Sigmoid colon (tissue), 7 donors: ENCODE results near the gene EPHB1. TPM values are rescaled to one million over a fixed set of nuclear protein-coding genes. Genes with fewer than 3 reads are reported as not detected.

ENCODE experiments used
- DNase-seq: peaks from one replicate; pipeline ENCODE4 v3.0.0-alpha.2; 2019
- H3K27ac ChIP-seq, 4 donors: fragments of 200-600 bp; sonication (generic); one replicate each; pipeline ENCODE4 v1.5.1; 2016 to 2019; ENCODE audit warnings: mild to moderate bottlenecking in 1 of 4
- H3K27me3 ChIP-seq, 3 donors: fragments of 200-600 bp; sonication (generic); one replicate each; pipeline ENCODE4 v1.5.1; 2019; ENCODE audit warnings: mild to moderate bottlenecking in 1 of 3
- H3K36me3 ChIP-seq, 4 donors: fragments of 200-600 bp; sonication (generic); one replicate each; pipeline ENCODE4 v1.5.1; 2016 to 2019
- H3K4me1 ChIP-seq, 4 donors: fragments of 200-600 bp; sonication (generic); one replicate each; pipeline ENCODE4 v1.5.1; 2017 to 2019
- H3K4me3 ChIP-seq, 4 donors: fragments of 200-600 bp; sonication (generic); one replicate each; pipeline ENCODE4 v1.5.1; 2017 to 2019; ENCODE audit warnings: mild to moderate bottlenecking in 2 of 4, moderate library complexity in 1 of 4
- H3K9me3 ChIP-seq, 4 donors: fragments of 200-600 bp in 3 of 4; sonication (generic) in 3 of 4; one replicate each; pipeline versions ENCODE4 v1.5.1 to v1.6.1; 2013 to 2019
- EP300 ChIP-seq, 4 donors: sonication (generic); formaldehyde crosslinking; IDR thresholded peaks; one replicate each; pipeline ENCODE4 v1.6.1; 2017; ENCODE audit warnings: antibody characterized with exemption in 4 of 4
- POLR2A ChIP-seq, 2 donors: fragments of 450-650 bp; IDR thresholded peaks; one replicate each; pipeline ENCODE4 v1.6.1; 2016; ENCODE audit warnings: antibody characterized with exemption in 2 of 2, mild to moderate bottlenecking in 2 of 2, moderate library complexity in 2 of 2
- POLR2AphosphoS5 ChIP-seq, 4 donors: sonication (generic); formaldehyde crosslinking; IDR thresholded peaks; one replicate each; pipeline ENCODE4 v1.6.1; 2017; ENCODE audit warnings: antibody characterized with exemption in 4 of 4
- WGBS, 2 donors: extraction: QIAGEN DNeasy Blood & Tissue Kit; methylation state at CpG; one replicate each; pipeline ENCODE4 v1.1.7; 2013; 5-methylcytosine and 5-hydroxymethylcytosine counted together
- intact Hi-C: fragments of 100-400 bp; cut with DNase I; formaldehyde crosslinking; loops from one replicate; pipeline ENCODE4 v1.15.1; 2023
- polyA plus RNA-seq, 3 donors: library from polyadenylated mRNA; stranded (reverse); fragments of 200-250 nt; gene quantifications; one replicate each; pipeline ENCODE4 v1.2.3, GENCODE V29; 2013
- small RNA-seq, 3 donors: library from RNA; depleted of rRNA; stranded (forward); fragments of <200 nt; gene quantifications; one replicate each; pipeline ENCODE3, GENCODE V24; 2016
- total RNA-seq, 4 donors: library from RNA; depleted of rRNA; stranded (reverse); fragments of >200 nt; gene quantifications; one replicate each; pipeline ENCODE4 v1.1.0, GENCODE V29; 2016
- TF ChIP-seq, protein P1 (sequence below), 4 experiments: fragments of 450-650 bp in 3 of 4; fragments of 200-600 bp in 1 of 4; IDR thresholded peaks; one replicate each; pipeline ENCODE4 v1.5.1; 2016 to 2019; ENCODE audit warnings: antibody characterized with exemption in 4 of 4, mild to moderate bottlenecking in 3 of 4, moderate library complexity in 2 of 4
- donor health status: healthy with polysubstance abuse.
- donor health status: Bipolar disorder and iron deficiency.
- donor health status: healthy.

The EPHB1 gene
- total and polyA plus RNA-seq, 7 donors = 0.29 to 17.3 (median 3.6) TPM; not detected in 2

DNA sequence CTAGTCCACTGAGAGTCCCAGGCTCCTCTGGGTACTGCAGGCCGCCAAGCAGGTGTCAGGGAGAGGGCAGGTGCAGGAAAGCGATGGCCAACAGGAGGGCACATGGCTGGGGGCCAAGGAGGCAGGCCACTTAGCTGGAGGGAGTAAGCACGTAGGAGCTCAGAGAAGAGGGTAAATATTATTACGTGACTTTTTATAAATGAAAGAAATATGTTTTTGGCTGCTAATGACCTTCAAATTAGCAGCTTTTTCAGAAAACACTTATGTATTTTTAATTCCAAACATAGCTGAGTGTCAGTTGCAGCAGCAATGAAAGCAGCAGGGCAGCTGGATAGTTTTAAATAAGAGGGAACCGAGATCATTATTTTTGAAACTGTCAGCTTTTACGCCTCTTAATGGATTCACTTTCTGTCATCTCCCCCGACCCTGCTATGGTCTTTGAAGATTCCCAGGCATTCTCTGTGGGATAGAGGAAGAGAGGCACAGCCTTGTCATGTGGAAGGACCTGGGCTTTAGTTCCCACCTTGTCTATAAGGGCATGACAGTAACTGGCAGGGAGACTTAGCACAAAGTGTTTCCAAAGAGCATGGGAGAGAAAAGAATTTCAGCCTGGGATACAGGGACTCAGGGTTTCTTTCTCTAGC is 477.1 kb downstream of the EPHB1 start:
- no peaks in the 10 kb centered on the region for H3K27me3 ChIP-seq
- WGBS, 2 donors = 37 to 55% methylated on average over 7 of the region's 7 CpGs
- TF ChIP-seq POLR2A (IDR thresholded peaks at IDR 0.05) (no peak), EP300 (IDR thresholded peaks at IDR 0.05) (no peak), POLR2AphosphoS5 (IDR thresholded peaks at IDR 0.05) (no peak)
- TF ChIP-seq, protein P1, sequence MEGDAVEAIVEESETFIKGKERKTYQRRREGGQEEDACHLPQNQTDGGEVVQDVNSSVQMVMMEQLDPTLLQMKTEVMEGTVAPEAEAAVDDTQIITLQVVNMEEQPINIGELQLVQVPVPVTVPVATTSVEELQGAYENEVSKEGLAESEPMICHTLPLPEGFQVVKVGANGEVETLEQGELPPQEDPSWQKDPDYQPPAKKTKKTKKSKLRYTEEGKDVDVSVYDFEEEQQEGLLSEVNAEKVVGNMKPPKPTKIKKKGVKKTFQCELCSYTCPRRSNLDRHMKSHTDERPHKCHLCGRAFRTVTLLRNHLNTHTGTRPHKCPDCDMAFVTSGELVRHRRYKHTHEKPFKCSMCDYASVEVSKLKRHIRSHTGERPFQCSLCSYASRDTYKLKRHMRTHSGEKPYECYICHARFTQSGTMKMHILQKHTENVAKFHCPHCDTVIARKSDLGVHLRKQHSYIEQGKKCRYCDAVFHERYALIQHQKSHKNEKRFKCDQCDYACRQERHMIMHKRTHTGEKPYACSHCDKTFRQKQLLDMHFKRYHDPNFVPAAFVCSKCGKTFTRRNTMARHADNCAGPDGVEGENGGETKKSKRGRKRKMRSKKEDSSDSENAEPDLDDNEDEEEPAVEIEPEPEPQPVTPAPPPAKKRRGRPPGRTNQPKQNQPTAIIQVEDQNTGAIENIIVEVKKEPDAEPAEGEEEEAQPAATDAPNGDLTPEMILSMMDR (IDR thresholded peaks at IDR 0.05) = no peak
- H3K36me3 ChIP-seq = no peaks in the 10 kb centered on the region
- no peaks in the 10 kb centered on the region for H3K9me3 ChIP-seq
- DNase-seq = no peak
- no peak overlapping the region for H3K4me3 ChIP-seq
- H3K27ac ChIP-seq = no peak overlapping the region
- intact Hi-C loops = no loop called here
- H3K4me1 ChIP-seq = no peaks in the 10 kb centered on the region

DNA sequence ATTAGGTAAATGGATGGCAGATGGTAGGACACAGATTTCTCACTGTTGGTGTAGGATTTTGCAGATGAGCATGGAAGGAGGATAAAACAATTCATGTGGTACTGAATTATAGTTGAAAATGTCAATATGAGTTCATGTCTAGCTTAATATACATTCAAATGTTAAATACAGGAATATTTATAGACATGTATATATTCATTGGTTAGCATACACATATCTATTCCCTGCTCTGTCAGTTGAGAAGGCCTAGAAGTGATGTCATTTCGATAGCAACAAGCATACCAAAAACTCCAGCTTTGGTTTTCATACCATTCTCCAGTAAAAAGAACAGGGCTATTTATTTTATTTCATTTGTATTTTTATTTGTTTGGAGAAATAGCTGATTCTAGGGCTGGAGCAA is 497.1 kb downstream of the EPHB1 start:
- Histone ChIP-seq H3K27me3 (no peaks in the 10 kb centered on the region), H3K9me3 (peaks cover 0 to under 1% (median 0%) of the 10 kb centered on the region in 4 donors), H3K27ac (no peak overlapping the region), H3K4me3 (no peak overlapping the region), H3K4me1 (no peaks in the 10 kb centered on the region), H3K36me3 (no peaks in the 10 kb centered on the region)
- WGBS, 2 donors = 76 to 86% methylated on average over 1 of the region's 1 CpG
- no peak for TF ChIP-seq EP300 (IDR thresholded peaks at IDR 0.05)
- intact Hi-C loops = no loop called here
- no peak for DNase-seq

DNA sequence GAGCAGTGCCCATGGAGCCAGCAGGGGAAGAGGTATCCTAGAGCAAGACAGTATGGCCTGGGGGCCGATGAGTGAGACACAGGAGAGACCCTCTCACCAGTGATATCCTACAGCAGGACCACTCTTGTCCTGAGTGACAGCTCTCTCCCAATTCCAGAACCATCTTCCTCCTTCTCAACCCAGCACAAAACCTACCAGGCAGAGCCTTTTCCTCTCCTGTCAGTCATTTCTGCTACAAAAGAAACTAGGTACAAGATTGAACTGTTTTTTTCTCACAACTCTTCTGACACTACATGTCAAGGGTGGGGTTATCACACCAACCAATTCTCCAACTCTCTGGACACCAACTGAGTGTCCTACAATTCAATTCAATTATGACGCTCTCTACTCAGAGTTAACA is 506.6 kb downstream of the EPHB1 start:
- Histone ChIP-seq H3K9me3 (peaks cover 0 to 6% (median 0%) of the 10 kb centered on the region in 4 donors), H3K4me1 (no peaks in the 10 kb centered on the region), H3K4me3 (no peak overlapping the region), H3K27ac (no peak overlapping the region), H3K27me3 (no peaks in the 10 kb centered on the region), H3K36me3 (no peaks in the 10 kb centered on the region)
- intact Hi-C loops = no loop called here
- WGBS, 2 donors = 77 to 92% methylated on average over 2 of the region's 2 CpGs
- no peak for DNase-seq
- TF ChIP-seq POLR2AphosphoS5 (IDR thresholded peaks at IDR 0.05) (no peak), EP300 (IDR thresholded peaks at IDR 0.05) (no peak), POLR2A (IDR thresholded peaks at IDR 0.05) (no peak)
- TF ChIP-seq, protein P1 (IDR thresholded peaks at IDR 0.05) = no peak

DNA sequence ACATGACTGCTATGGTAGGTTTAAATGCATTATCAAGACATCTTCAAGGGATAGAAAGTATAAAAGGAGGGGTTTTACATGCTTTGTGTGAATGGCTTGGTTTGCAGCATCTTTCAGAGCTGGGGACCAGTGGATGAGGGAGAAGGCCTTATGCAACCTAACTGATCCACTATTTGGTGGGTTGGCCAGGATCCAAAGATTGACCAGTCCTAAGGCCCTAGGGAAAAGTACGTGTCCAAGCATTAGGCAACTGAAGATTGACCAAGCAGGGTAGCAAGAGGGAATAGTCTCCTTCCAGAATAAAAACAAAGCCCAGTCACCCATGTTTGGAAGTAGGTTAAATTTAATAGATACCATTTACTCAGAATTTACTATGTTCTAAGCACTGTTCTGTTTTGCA is 509.3 kb downstream of the EPHB1 start:
- Histone ChIP-seq H3K36me3 (no peaks in the 10 kb centered on the region), H3K27me3 (no peaks in the 10 kb centered on the region), H3K27ac (no peak overlapping the region), H3K4me1 (no peaks in the 10 kb centered on the region), H3K4me3 (no peak overlapping the region), H3K9me3 (peaks cover 0 to 6% (median 0%) of the 10 kb centered on the region in 4 donors)
- intact Hi-C loops = no loop called here
- WGBS, 2 donors = 66 to 71% methylated on average over 1 of the region's 1 CpG
- TF ChIP-seq, protein P1 (IDR thresholded peaks at IDR 0.05) = no peak
- TF ChIP-seq POLR2A (IDR thresholded peaks at IDR 0.05) (no peak), EP300 (IDR thresholded peaks at IDR 0.05) (no peak), POLR2AphosphoS5 (IDR thresholded peaks at IDR 0.05) (no peak)
- DNase-seq = no peak

Small RNAs within 50 kb of the gene (small RNA-seq; reads per million reads assigned to genes)
- gene RNA5SP141 (3.2 to 14.7 (median 4.5) reads per million in 3 donors), gene RNU6-1174P (0 reads per million in 3 donors)

Other genes starting within 250 kb of the EPHB1 start
- 1 to 10 TPM; 1.3 to 3.9 (median 3.1) TPM for gene KY, start 144.2 kb upstream of the EPHB1 start, total RNA-seq
- under 1 TPM in 1 of 3 donors, not detected in 2; 0.13 TPM for gene KY, start 144.2 kb upstream of the EPHB1 start, polyA plus RNA-seq